Stimulated activated naive CD8-positive, alpha-beta T cell treated with anti-CD3 and anti-CD28 coated beads, Interleukin-15, Interleukin-2, amounts not matched to agents 100 U/mL and 50 U/mL, for 24 hours (primary cell): Measurements from ENCODE around the gene MT1F.
"Not testable (repeated sequence)": the region's sequence is repeated elsewhere in the genome, so short reads cannot be mapped to it uniquely, and the experiment has no call there.

ENCODE experiments used
- ATAC-seq: fragments of 150-1000 bp; cut with Tn5 transposase; one replicate; pipeline ENCODE4 v1.10.0; 2021
- DNase-seq: peaks from one replicate; pipeline ENCODE4 v3.0.0; 2021

The MT1F gene

GRCh38 chr16:56645311-56645710, 12.4 kb upstream of the MT1F start:
- no peak for DNase-seq
- ATAC-seq: no peak

GRCh38 chr16:56645838-56646237, 11.9 kb upstream of the MT1F start:
- no peak for ATAC-seq
- DNase-seq: no peak

GRCh38 chr16:56647641-56648431, 9.9 kb upstream of the MT1F start:
- ATAC-seq (no peak), DNase-seq (no peak)

- ATAC-seq: no peak
Observed at GRCh38 chr16:56649271-56649670, 8.5 kb upstream of the MT1F start.

GRCh38 chr16:56649820-56650219, 7.9 kb upstream of the MT1F start:
- ATAC-seq: no peak
- no peak for DNase-seq

More at GRCh38 chr16:56649271-56649670, 8.5 kb upstream of the MT1F start:
- DNase-seq: no peak

- no peak for ATAC-seq
- DNase-seq: no peak
Observed at GRCh38 chr16:56651586-56651985, 6.2 kb upstream of the MT1F start, which contains the start of gene MT1B. Gene MT1B, plus strand, starts transcription at chr16:56651886. Its CDS starts 68 bp downstream, at chr16:56651954.

GRCh38 chr16:56652600-56652999, 5.2 kb upstream of the MT1F start:
- DNase-seq (no peak), ATAC-seq (no peak)

- no peak for ATAC-seq
- no peak for DNase-seq
Observed at GRCh38 chr16:56653218-56653617, 4.5 kb upstream of the MT1F start.

- ATAC-seq: no peak
- DNase-seq: no peak
Observed at GRCh38 chr16:56658327-56658875, 642 bp downstream of the MT1F start.

- DNase-seq (peak; percentile 45), ATAC-seq (peak; percentile 38)
Observed at GRCh38 chr16:56662357-56663354, 4.9 kb downstream of the MT1F start.

GRCh38 chr16:56664506-56664905, 6.7 kb downstream of the MT1F start:
- ATAC-seq: no peak
- DNase-seq: no peak

GRCh38 chr16:56665286-56666261, 7.8 kb downstream of the MT1F start:
- not testable (repeated sequence) for DNase-seq, ATAC-seq

- peak; percentile 57 for ATAC-seq
- peak; percentile 30 for DNase-seq
Observed at GRCh38 chr16:56667581-56668571, 10.1 kb downstream of the MT1F start, which contains the start of gene MT1G. Gene MT1G, minus strand, starts transcription at chr16:56668065. Its CDS starts 72 bp downstream, at chr16:56667993.

GRCh38 chr16:56669005-56669839, 11.5 kb downstream of the MT1F start, which contains the start of gene MT1H:
Gene MT1H, plus strand, starts transcription at chr16:56669814. Its CDS starts 71 bp downstream, at chr16:56669885.
- DNase-seq (no peak), ATAC-seq (peak; percentile 30)

GRCh38 chr16:56669840-56670619, 12.3 kb downstream of the MT1F start:
- DNase-seq (no peak), ATAC-seq (no peak)

GRCh38 chr16:56670620-56670934, 12.8 kb downstream of the MT1F start:
- ATAC-seq (no peak), DNase-seq (no peak)

- not testable (repeated sequence) for DNase-seq, ATAC-seq
Observed at GRCh38 chr16:56671691-56672090, 13.9 kb downstream of the MT1F start.

GRCh38 chr16:56672171-56672570, 14.4 kb downstream of the MT1F start:
- not testable (repeated sequence) for DNase-seq, ATAC-seq
